GM12878 (cell line): Measurements from ENCODE around the gene MEGF6. TPM values are rescaled to one million over a fixed set of nuclear protein-coding genes. Genes with fewer than 3 reads are reported as not detected.

Experiments used
- ATAC-seq: fragments of 200-7000 bp; cut with Tn5 transposase; 3 replicates; pipeline ENCODE4 v1.9.1; 2020; ENCODE audit warnings: mild to moderate bottlenecking, moderate library complexity
- BruUV-seq: library from RNA; stranded (reverse); fragments of 400-500 nt; replicated peaks from 2 replicates; lab custom pipeline; 2021; lab: Mats Ljungman, UMichigan
- CTCF ChIA-PET: fragments of 300-600 bp; sonication (Branson Sonifier 250); formaldehyde crosslinking; extraction: SDS; loops from one replicate; lab custom pipeline; 2021; ENCODE audit warnings: inconsistent platforms; lab: Yijun Ruan, JAX
- POLR2A ChIA-PET: fragments of 350-600 bp; formaldehyde crosslinking; extraction: SDS; loops from one replicate; lab custom pipeline; 2021; ENCODE audit warnings: inconsistent platforms; lab: Charles Lee
- RAD21 ChIA-PET: fragments of 300-600 bp; sonication (Branson Sonifier 250); formaldehyde crosslinking; loops from one replicate; lab custom pipeline; 2023; ENCODE audit warnings: antibody characterized with exemption; ENCODE audit not compliant: unreplicated experiment; lab: Charles Lee
- SMC1A ChIA-PET: fragments of 300-600 bp; sonication (Branson Sonifier 250); formaldehyde crosslinking; loops from one replicate; lab custom pipeline; 2023; ENCODE audit not compliant: unreplicated experiment, uncharacterized antibody; lab: Charles Lee
- DNase-seq: peaks from one replicate; pipeline ENCODE4 v3.0.0-alpha.2; 2011; ENCODE audit warnings: low read depth, low spot score
- FAIRE-seq: peaks from 3 replicates; lab custom pipeline; 2011; peaks lifted over from hg19 to GRCh38; lab: Jason Lieb, UNC
- H2AFZ ChIP-seq: 2 replicates; pipeline ENCODE4 v1.6.0; 2011; ENCODE audit warnings: low read depth, low read length, control low read depth; ENCODE audit not compliant: control insufficient read depth
- H3K27ac ChIP-seq: 2 replicates; pipeline ENCODE4 v1.5.1; 2011; ENCODE audit warnings: control low read depth; ENCODE audit not compliant: control insufficient read depth, insufficient read depth
- H3K27me3 ChIP-seq, 2 experiments: replicated peaks in 1 of 2; 2 replicates each; pipeline versions ENCODE4 v1.6.0 to v1.6.1; 2011; ENCODE audit warnings: low read length in 1 of 2; ENCODE audit not compliant: control insufficient read depth in 2 of 2, insufficient read depth in 2 of 2
- H3K36me3 ChIP-seq, 2 experiments: 2 replicates each; pipeline ENCODE4 v1.5.1; 2011; ENCODE audit warnings: low read length in 1 of 2; ENCODE audit not compliant: control insufficient read depth in 2 of 2, insufficient read depth in 2 of 2
- H3K4me1 ChIP-seq: 2 replicates; pipeline ENCODE4 v1.6.1; 2011; ENCODE audit warnings: mild to moderate bottlenecking, low read length, moderate library complexity, mixed read lengths; ENCODE audit not compliant: control insufficient read depth, insufficient read depth
- H3K4me2 ChIP-seq: 2 replicates; pipeline ENCODE4 v1.6.0; 2011; ENCODE audit warnings: control low read depth; ENCODE audit not compliant: control insufficient read depth, insufficient read depth
- H3K4me3 ChIP-seq: fragments of 200-600 bp; sonication (generic); 2 replicates; pipeline ENCODE4 v1.5.1; 2016
- H3K79me2 ChIP-seq: 2 replicates; pipeline ENCODE4 v1.6.0; 2011; ENCODE audit warnings: low read length; ENCODE audit not compliant: control insufficient read depth, insufficient read depth
- H3K9ac ChIP-seq: 2 replicates; pipeline ENCODE4 v1.8.0; 2011; ENCODE audit warnings: low read length, control low read depth, mixed read lengths; ENCODE audit not compliant: control insufficient read depth, insufficient read depth
- H3K9me3 ChIP-seq: replicated peaks from 3 replicates; pipeline ENCODE4 v1.5.1; 2011; ENCODE audit warnings: mild to moderate bottlenecking, low read length; ENCODE audit not compliant: control insufficient read depth, insufficient read depth
- H4K20me1 ChIP-seq: 2 replicates; pipeline ENCODE4 v1.6.0; 2011; ENCODE audit not compliant: control insufficient read depth, insufficient read depth
- ATF7 ChIP-seq: fragments of 450-650 bp; IDR thresholded peaks from 2 replicates; pipeline ENCODE4 v1.6.1; 2016; ENCODE audit warnings: low read depth, mild to moderate bottlenecking
- BACH1 ChIP-seq: fragments of 450-650 bp; IDR thresholded peaks from 2 replicates; pipeline ENCODE4 v1.6.1; 2017; ENCODE audit warnings: mild to moderate bottlenecking, borderline replicate concordance
- CTCF ChIP-seq, 3 experiments: IDR thresholded peaks in 2 of 3; conservative IDR thresholded peaks in 1 of 3; 2 replicates each; pipeline ENCODE4 v1.5.1; 2011; ENCODE audit warnings: low read depth in 3 of 3, low read length in 3 of 3, mild to moderate bottlenecking in 3 of 3, control low read depth in 2 of 3, moderate library complexity in 2 of 3, inconsistent platforms in 1 of 3, mixed read lengths in 1 of 3; ENCODE audit not compliant: control insufficient read depth in 2 of 3, insufficient read depth in 1 of 3; ENCODE audit errors: extremely low read depth in 1 of 3
- ESRRA ChIP-seq: IDR thresholded peaks from 2 replicates; pipeline ENCODE4 v1.6.1; 2012; ENCODE audit warnings: mild to moderate bottlenecking, low read length, improper control_type of control experiment
- HDGF ChIP-seq: fragments of 450-650 bp; IDR thresholded peaks from 2 replicates; pipeline ENCODE4 v1.6.1; 2016; ENCODE audit warnings: antibody characterized with exemption
- IRF3 ChIP-seq: fragments of 450-650 bp; IDR thresholded peaks from 2 replicates; pipeline ENCODE4 v1.6.1; 2014; ENCODE audit warnings: mild to moderate bottlenecking
- JUND ChIP-seq: IDR thresholded peaks from 2 replicates; pipeline ENCODE4 v1.6.1; 2012; ENCODE audit warnings: low read depth, mild to moderate bottlenecking, low read length, improper control_type of control experiment, moderate library complexity
- NFIC ChIP-seq: IDR thresholded peaks from 2 replicates; pipeline ENCODE4 v1.6.1; 2012; ENCODE audit warnings: low read depth, mild to moderate bottlenecking, inconsistent platforms, low read length, moderate library complexity
- PKNOX1 ChIP-seq: fragments of 450-650 bp; IDR thresholded peaks from 2 replicates; pipeline ENCODE4 v1.6.1; 2016; ENCODE audit warnings: mild to moderate bottlenecking
- PML ChIP-seq: IDR thresholded peaks from 2 replicates; pipeline ENCODE4 v1.6.1; 2012; ENCODE audit warnings: low read length, inconsistent platforms
- RBBP5 ChIP-seq: fragments of 200-600 bp; sonication (generic); conservative IDR thresholded peaks from 2 replicates; pipeline ENCODE4 v1.6.1; 2016
- ZBED1 ChIP-seq: IDR thresholded peaks from 2 replicates; pipeline ENCODE4 v1.6.1; 2016; ENCODE audit warnings: borderline replicate concordance
- WGBS: methylation state at CpG from one replicate; pipeline ENCODE4 v1.1.6; 2016; ENCODE audit warnings: low lambda C conversion rate; ENCODE audit not compliant: insufficient replicate concordance, insufficient coverage; ENCODE audit errors: missing lambda C conversion rate; 5-methylcytosine and 5-hydroxymethylcytosine counted together
- in situ Hi-C: fragments of 300-500 bp; cut with MboI; formaldehyde crosslinking; loops from 9 replicates; pipeline ENCODE4 v1.14.3; 2018; ENCODE audit warnings: mixed read lengths
- intact Hi-C: fragments of 100-400 bp; cut with micrococcal nuclease; formaldehyde crosslinking; loops from one replicate; pipeline ENCODE4 v1.14.2; 2022; ENCODE audit not compliant: unreplicated experiment
- polyA plus RNA-seq, 11 experiments: library from polyadenylated mRNA; depleted of rRNA in 4 of 11; unstranded in 6 of 11; stranded (reverse) in 5 of 11; fragments of >200 nt; fragmentation: Nextera tagmentation in 4 of 11; fragmentation: Illumina TruSeq in 1 of 11; extraction: Ambion mirVana in 4 of 11; extraction: Trizol in 1 of 11; gene quantifications; 1 replicate in 1 of 11; 2 replicates in 10 of 11; pipeline versions ENCODE4 v1.2.1 to v1.2.3, GENCODE V29; 2011 to 2016; ENCODE audit warnings: inconsistent platforms in 2 of 11, missing spikeins in 2 of 11, low read depth in 1 of 11
- total RNA-seq, 4 experiments: library from RNA; depleted of rRNA in 3 of 4; stranded (reverse); fragments of >200 nt in 3 of 4; fragmentation: Illumina TruSeq in 1 of 4; extraction: Trizol in 1 of 4; gene quantifications; 2 replicates each; pipeline versions ENCODE4 v1.2.1 to v1.2.3, GENCODE V29; 2013 to 2021

Gene MEGF6
- total and polyA plus RNA-seq, 10 of the 15 experiments (the other 5 are each of a cell fraction or from before 2014, with no cell fraction given) = 0.03 to 0.41 TPM; not detected in 8

GRCh38 chr1:3632716-3633343 lies 21.5 kb upstream of the MEGF6 start:
- no peak overlapping the region for H3K4me3 ChIP-seq
- POLR2A ChIA-PET = interaction anchor here (0.5 kb wide), 1 partner anchor 74 kb away, joined by 3 read pairs; no protein-coding TSS in a partner anchor
- in situ Hi-C loops (no loop called here), intact Hi-C loops (no loop called here)
- no peak overlapping the region for H3K27ac ChIP-seq
- H3K9ac ChIP-seq = no peak overlapping the region
- H3K4me1 ChIP-seq = no peaks in the 10 kb centered on the region
- no peak overlapping the region for H2AFZ ChIP-seq
- no peaks in the 10 kb centered on the region for H3K79me2 ChIP-seq
- no peak for FAIRE-seq
- H3K9me3 ChIP-seq = no peaks in the 10 kb centered on the region
- 95% methylated on average over 26 of the region's 26 CpGs for WGBS
- no peak for TF ChIP-seq PKNOX1
- TF ChIP-seq JUND = no peak
- TF ChIP-seq IRF3 = no peak
- TF ChIP-seq BACH1 = no peak
- TF ChIP-seq ZBED1 = no peak
- no peak for TF ChIP-seq NFIC
- TF ChIP-seq ESRRA = no peak
- no peak for TF ChIP-seq CTCF (IDR thresholded peaks at IDR 0.05 in 2 of 3, conservative IDR thresholded peaks at IDR 0.05 in 1 of 3; ENCODE audit: control insufficient read depth in 2 of 3, extremely low read depth in 1 of 3, insufficient read depth in 1 of 3, low read depth in 3 of 3, low read length in 3 of 3)
- TF ChIP-seq ATF7 = no peak
- no peak for TF ChIP-seq PML
- no peak for TF ChIP-seq RBBP5
- TF ChIP-seq HDGF = no peak
- no peak for ATAC-seq
- H3K4me2 ChIP-seq = no peak overlapping the region
- no peak for DNase-seq
- H3K27me3 ChIP-seq = no peaks in the 10 kb centered on the region
- SMC1A ChIA-PET = no interaction called here
- CTCF ChIA-PET = interaction anchor here (1.7 kb wide), 1 partner anchor 14 kb away, joined by 5 read pairs; no protein-coding TSS in a partner anchor
- H4K20me1 ChIP-seq = no peaks in the 10 kb centered on the region
- RAD21 ChIA-PET = no interaction called here
- no TSS peak for BruUV-seq
- peaks cover 18 to 20% of the 10 kb centered on the region in 2 experiments for H3K36me3 ChIP-seq
